NCI-H69 (cell line): ENCODE measurements around the gene EPB41L1.

Experiments used
- DNase-seq: peaks from one replicate; lab custom pipeline; 2025; lab: John Stamatoyannopoulos, UW

Gene EPB41L1

GRCh38 chr20:36230019-36230418 is 75.5 kb downstream of the EPB41L1 start:
- no peak for DNase-seq

DNA sequence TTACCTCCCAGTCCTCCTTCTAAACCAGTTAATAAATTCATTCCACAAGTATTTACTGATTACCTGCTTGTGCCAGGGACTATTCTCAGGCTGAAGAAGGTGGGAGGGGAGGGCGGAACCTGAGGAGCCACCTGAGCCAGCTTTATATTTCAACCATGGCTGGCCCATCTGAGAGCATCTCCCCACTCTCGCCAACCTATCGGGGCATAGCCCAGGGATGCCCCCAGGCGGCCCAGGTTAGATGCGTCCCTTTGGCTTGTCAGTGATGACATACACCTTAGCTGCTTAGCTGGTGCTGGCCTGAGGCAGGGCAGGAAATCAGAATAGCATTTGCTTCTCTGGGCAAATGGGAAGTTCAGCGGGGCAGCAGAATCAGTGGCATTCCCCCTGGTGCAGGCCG is 76.8 kb downstream of the EPB41L1 start:
- DNase-seq = no peak

DNA sequence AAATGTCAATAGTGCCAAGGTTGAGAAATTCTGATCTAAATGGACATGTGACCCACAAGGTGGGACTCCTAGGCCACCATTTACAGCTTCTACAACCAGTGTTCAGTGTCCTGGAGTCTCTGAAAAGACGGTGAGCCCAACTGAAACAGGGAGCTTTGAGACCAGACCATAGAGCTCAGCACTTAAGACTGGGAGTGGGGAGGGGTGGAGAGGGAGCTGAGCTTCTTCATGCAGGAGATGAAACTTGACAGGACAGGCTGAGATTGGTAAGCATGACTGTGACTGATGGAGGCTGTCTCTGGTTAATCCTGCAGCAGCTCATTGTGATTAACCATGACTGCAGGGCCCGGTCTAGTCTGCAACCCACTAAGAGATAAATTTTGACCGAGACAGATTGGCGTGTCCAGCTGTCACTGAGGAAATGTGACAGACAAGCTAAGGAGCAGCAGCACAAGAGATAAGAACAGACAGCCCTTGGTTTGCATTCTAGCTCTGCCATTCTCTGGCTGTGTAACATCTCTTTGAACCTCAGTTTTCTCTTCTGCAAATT is 80.3 kb downstream of the EPB41L1 start:
- no peak for DNase-seq

DNA sequence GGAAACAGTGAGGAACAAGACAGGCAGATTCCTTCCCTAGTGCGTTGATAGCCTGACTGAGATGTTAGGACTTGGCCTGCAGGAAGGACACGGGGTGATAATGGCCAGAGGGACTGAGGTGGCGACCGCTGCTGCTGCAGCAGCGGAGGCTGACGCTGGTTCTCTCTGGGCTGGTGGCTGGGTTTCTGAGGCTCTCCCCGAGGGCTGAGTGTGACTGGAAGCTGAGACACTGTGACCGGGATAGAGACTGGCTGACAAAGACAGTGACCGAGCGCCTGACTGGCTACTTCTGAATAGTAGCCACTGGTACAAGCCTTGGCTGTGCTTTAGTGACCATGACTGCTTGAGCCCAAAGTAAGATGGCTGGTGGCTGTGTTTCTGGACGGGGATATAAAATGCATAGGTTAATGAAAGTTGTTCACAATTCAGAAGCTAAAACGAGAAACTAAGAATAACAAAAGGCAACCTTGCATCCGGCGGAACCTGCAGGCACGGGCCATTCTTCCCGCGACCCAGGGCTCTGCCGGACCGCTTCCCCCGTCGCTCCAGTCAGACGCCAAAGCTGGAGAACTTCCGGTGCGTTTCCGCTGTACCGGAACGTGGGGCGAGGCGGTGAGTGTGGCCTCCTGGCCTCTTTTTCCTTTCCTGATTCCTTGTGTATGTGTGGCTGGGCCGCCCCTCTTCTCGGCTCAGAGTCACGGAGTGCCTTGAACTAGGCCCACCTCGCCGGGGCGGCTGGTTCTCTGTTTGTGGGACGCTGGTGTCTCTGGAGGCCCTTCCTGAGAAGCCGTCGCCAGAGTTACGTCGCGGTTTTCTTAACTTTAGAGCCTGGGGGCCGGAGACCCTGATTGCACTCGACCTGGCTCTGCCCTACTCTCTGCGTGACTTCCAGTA is 81.6 kb downstream of the EPB41L1 start, which contains the start of gene AAR2:
Gene AAR2, plus strand, starts transcription at position 587 of the 894 bp plus-strand sequence. CDS start 3,391 bp downstream, outside the sequence.
- peak; percentile 83 for DNase-seq

DNA sequence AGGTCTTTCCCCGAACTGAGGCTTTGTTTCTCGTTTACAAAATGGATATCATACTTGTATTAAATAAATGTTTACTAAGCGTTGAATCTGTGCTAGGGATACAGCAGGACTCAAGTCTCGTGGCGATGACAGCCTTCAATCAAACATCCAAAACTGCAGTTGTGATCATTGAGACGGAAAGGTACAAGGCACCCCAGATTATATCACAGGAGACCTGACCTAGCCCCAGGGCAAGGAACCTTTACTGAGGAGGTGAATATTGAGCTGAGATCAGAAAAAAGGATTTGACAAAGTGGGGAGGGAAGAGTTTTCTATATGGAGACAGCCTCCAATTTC is 82.2 kb downstream of the EPB41L1 start:
- DNase-seq = no peak

- DNase-seq = no peak
These were observed 82.9 kb downstream of the EPB41L1 start for GRCh38 chr20:36237477-36237876.

DNA sequence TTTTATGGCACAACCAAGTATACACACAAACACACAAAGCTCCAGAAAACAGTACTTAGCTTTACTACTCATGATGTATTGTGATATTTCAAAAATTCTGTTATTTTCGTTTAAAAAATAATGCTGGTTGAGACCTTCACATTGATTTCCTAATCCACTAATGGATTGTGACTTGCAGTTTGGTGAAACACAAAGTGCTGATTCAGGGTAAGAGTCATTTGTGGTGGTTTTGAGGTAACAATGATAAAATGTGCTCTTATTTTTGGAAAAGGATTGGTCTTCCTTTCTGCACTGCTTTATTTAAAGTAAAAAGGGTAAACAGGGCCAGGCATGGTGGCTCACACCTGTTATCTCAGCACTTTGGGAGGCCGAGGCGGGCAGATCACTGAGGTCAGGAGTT is 83.6 kb downstream of the EPB41L1 start:
- no peak for DNase-seq

GRCh38 chr20:36238760-36239159 is 84.2 kb downstream of the EPB41L1 start:
- DNase-seq = no peak

GRCh38 chr20:36240076-36240475 is 85.5 kb downstream of the EPB41L1 start:
- no peak for DNase-seq

GRCh38 chr20:36241678-36242077 is 87.1 kb downstream of the EPB41L1 start:
- no peak for DNase-seq

DNA sequence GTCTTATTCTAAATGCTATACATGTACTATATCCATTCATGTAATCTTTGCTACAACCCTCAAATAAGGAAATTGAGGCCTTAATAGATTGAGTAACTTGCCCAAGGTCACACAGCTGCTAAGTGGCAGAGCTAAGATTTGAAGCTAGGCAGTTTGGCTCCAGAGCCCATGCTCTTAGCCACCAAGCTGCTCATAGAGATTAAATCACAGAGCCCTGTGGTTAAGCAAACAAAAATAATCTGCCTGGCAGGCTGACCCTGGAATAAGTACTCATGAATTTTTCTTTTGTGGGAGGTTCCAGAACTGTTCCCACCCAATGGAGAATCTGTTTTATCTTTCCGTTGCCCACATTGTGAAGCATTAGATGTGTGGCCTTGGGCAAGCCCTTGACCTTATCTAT is 89.2 kb downstream of the EPB41L1 start:
- peak; percentile 73 for DNase-seq

DNA sequence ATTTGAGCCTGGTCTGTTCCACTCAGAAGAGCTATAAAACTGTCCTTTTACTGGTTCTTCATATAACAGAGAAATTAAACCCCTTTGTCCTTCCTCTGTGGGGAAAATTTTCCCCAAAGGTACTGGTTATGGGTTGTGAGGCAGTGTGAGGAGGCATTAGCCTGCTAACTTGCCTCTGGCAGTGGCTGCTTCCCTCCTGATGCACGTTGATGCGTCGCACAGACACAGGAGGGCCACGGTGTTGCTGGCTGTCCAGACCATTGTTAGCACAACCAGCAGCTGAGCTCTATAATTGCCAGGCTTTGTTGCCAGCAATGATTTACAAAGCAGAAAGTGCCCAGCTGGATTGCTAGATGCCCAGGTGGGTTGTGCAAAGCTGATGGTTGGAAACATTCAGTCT is 91.9 kb downstream of the EPB41L1 start:
- DNase-seq = peak; percentile 96

DNA sequence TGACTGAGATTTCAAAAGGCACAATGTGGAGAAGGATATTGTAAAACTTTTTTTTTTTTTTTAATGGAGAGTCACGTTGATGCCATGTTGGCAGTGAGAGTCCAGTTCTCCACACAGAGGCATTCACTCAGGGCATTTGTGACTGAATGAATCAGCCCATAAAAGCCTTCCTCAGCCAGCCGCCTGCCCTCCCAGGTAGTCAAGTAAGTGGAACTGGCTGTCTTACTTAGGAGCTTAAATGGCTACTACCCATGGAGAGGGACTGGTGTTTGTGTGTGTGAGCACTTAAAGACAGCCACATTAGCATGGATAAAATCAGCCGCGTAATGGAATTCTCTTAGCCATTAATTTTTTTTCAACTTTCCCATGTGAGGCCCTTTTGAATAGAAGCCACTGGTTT is 94.3 kb downstream of the EPB41L1 start:
- no peak for DNase-seq

DNA sequence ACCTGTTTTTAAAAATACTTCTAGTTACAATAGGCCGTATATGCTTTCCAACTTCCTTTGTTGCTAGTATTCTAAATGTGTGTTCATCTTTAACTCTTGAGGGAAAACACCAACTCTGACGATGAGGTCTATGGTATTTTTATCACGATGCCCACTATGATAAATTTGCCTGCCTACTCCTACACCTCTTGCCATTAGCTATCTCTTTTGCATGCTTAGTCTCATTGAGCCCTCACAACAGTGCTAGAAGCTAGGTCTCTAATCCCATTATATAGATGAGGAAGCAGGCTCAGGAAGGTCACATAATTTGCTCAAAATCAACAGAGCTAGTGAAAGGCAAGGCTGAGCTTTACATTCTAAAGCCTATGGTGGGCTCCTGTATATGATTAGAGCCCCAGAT is 94.9 kb downstream of the EPB41L1 start:
- DNase-seq = no peak

DNA sequence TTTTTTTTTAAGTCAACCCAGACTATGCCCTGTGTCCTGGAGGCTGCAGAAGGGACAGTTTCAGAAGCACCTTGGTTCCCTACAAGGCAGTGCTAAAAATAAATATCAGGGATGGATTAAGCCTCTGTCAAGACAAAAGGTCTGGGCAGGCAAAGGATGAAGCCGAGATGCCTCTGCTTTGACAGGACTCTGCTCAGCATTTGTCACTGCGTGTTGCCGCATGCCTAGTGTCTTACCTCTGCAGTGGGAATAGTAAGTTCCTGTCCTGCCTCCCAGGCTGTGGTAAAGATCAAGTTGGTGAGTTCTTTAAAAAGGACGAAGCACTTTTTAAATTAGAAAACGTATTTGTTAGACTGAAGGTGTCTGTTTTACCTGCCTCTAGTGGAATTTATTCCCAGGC is 96.9 kb downstream of the EPB41L1 start:
- no peak for DNase-seq

DNA sequence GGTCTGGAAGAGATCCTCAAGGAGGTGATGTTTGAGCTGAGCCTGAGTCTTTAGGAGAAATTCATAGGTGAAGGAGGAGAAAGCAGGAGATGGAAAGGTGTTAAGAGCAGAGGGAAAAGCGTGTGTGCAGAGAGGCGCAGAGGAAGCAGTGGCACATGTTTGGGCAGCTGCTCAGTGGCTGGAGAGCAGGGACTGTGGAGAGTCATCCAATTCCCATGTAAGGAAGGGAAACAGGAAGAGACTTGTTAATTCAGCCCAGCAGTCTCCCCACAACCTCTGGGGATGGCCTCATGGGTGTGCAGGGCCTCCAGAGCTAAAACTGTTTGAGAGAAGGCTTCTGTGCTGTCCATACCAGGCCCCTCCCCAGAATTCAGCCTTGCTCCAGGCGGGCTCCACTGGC is 98.0 kb downstream of the EPB41L1 start:
- no peak for DNase-seq

DNA sequence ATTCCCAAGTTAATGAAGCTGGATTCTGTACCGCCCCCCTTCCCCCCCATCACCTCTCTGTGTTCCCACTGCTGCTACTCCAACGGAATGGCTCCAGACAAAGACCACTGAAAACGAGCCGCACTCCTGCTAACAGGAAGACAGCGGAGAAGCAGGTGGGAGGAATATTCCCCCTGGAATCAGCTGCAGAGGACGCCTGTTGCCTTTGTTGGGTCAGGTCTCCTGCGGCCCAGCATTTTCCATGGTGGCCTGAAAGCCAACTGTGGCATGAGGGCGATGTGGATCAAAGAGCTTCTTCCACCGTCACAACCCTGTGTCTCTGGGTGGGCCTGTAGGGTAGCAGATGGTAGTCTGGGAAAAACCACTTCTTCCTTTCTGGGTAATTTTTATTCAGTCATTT is 98.5 kb downstream of the EPB41L1 start:
- no peak for DNase-seq

DNA sequence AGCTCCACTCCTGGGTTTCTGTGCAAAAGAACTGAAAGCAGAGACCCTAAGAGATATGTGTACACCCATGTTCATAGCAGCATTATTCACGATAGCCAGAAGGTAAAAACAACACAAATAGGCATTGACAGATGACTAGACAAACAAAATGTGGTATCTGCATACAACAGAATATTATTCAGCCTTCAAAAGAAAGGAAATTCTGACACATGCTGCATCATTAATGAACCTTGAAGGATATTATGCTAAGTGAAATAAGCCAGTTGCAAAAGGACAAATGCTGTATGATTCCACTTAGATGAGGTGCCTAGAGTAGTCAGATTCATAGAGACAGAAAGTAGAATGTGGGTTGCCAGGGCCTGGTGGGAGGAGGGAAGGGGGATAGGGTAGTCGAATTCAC is 99.5 kb downstream of the EPB41L1 start:
- DNase-seq = no peak

GRCh38 chr20:36255445-36255844 is 100.9 kb downstream of the EPB41L1 start:
- no peak for DNase-seq

- DNase-seq = no peak
These were observed 104.9 kb downstream of the EPB41L1 start for GRCh38 chr20:36259177-36260061.

GRCh38 chr20:36260316-36260715 is 105.8 kb downstream of the EPB41L1 start:
- DNase-seq = no peak

DNA sequence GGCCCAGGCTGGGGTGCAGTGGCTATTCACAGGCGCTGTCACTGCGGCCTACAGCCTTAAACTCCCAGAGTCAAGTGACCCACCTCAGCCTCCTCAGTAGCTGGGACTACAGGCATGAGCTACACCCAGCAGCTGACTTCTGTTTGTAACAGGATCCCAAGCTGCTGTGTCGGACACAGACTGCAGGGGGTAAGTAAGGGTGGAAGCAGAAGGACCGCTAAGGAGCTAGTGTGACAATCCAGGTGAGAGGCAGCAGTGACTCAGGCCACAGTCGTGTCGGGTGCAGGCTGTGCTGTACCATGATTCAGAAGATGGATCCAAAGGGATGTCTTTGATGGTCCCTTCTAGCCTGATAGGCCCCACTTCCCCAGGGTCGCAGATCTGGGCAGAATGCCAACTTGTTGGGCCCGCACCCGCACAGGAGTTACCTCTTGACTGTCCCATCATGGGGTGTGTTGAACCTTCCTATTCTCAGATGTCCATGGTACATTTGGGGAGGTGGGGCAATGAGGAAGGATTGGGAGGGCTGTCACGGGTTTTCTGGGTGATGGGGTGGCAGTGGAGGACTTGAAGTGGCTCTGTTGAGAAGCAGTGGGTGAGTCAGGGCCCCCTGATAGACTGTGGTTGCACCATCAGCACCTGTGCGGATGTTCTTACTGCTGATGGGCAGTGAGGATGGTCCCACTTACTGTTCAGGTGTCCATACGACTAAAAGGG is 107.0 kb downstream of the EPB41L1 start:
- DNase-seq = no peak
